ENCODE measurements around the gene DMAP1. TPM values are rescaled to one million over a fixed set of nuclear protein-coding genes. Genes with fewer than 3 reads are reported as not detected.
A peak's percentile ranks its signal among the peaks of the same experiment; 100 is the strongest.
"Not testable (repeated sequence)": the region's sequence is repeated elsewhere in the genome, so short reads cannot be mapped to it uniquely, and the experiment has no call there.

The DMAP1 gene, protein sequence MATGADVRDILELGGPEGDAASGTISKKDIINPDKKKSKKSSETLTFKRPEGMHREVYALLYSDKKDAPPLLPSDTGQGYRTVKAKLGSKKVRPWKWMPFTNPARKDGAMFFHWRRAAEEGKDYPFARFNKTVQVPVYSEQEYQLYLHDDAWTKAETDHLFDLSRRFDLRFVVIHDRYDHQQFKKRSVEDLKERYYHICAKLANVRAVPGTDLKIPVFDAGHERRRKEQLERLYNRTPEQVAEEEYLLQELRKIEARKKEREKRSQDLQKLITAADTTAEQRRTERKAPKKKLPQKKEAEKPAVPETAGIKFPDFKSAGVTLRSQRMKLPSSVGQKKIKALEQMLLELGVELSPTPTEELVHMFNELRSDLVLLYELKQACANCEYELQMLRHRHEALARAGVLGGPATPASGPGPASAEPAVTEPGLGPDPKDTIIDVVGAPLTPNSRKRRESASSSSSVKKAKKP
- 10 to 100 TPM; 40.8 to 52.0 (median 44.0) TPM for total RNA-seq
- long read RNA-seq, donor 1, full-length matches to known transcripts, result 50 of 76 reads
- long read RNA-seq, donor 1, partial matches to known transcripts, result 2 of 76 reads
- long read RNA-seq, donor 1, other reads (novel, unspliced or antisense), result 24 of 76 reads
- long read RNA-seq, donor 2, full-length matches to known transcripts, result 25 of 37 reads
- long read RNA-seq, donor 2, partial matches to known transcripts, result 3 of 37 reads
- long read RNA-seq, donor 2, other reads (novel, unspliced or antisense), result 9 of 37 reads

DNA sequence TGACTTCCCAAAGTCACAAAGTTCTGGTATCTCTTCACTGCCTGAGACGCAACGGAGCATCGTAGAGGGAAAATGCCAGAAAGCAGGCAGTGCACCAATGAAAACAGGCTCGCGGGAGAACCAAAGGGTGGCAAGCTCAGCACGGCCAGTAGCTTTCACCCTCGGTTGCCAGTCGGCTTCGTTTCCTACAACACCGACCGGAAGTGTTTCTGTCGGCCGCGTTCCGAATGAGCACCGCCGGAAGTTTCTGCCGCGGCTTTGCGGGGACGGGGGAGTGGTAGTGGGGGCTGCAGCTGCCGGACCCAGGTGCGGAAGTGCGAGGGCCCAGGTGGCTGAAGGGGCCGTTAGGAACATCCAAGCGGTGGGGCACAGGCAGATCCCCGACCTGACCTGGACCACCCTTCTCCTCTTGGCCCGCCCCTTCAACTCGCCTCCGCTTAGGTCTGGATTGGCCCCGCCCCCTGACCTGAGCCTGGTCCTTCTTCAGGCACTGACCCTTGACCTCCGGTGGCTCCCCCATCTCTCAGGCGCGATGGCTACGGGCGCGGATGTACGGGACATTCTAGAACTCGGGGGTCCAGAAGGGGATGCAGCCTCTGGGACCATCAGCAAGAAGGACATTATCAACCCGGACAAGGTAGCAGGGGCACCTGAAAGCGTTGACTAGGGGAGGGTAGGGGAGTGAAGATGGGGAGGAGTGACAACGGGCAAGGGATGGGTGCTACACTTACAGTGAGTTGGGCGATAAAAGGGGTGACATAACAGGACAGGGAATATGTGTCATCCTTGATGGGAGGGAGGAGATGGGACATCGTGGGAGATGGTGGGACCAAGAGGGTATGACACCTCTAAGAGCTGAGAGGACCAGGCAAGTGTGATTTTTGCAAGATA, at the start of gene DMAP1:
Gene DMAP1 (plus strand): TSS at position 250 of the 891 bp plus-strand sequence. CDS start 283 bp downstream, at position 533.
- intact Hi-C loops (cut with DNase I, micrococcal nuclease), result loop anchor here in 1 of 2 donors (10.0 kb wide), 1 partner anchor 81 kb away; no protein-coding TSS in a partner anchor
- Histone ChIP-seq H3K9me3 (no peaks in the 10 kb centered on the region), H3K4me3 (peak within 1 kb of the TSS; percentile 73), H3K36me3 (ENCODE audit: low read depth) (no peaks in the 10 kb centered on the region), H3K4me1 (ENCODE audit: low read depth) (peaks cover 12% of the 10 kb centered on the region)
- no peak for TF ChIP-seq CTCF (IDR thresholded peaks at IDR 0.05)
- ATAC-seq (peak; percentile 94), DNase-seq (peak; percentile 83 to 90 (median 89))

DNA sequence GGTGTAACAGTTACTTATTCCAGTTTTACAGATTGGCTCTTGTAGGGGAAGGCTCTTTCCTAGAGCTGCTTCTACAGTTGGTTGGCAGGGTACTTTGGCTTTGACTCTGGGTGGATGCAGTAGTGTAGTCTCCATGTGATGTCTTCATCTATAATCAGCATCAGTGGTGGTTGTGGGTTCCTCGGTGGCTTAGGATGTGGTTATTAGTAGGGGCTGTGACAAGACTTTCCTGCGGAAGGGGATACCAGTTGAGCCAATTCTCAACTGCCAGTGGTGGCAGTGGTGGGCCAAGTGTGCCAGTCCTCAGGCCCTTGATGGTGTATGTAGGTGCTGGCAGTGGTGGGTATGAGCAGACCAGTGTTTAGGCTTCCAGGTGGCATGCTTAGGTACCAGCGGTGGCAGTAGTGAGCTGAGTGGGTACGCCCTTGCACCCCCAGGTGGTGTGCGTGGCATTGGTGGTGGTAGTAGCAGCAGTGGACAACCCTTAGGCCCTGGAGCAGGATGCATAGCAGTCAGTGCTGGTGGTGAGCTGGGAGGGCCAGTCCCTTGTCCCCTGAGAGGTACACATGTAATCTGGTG, 44.7 kb upstream of the DMAP1 start:
- TF ChIP-seq CTCF (IDR thresholded peaks at IDR 0.05), result no peak
- Histone ChIP-seq H3K4me3 (no peak overlapping the region), H3K36me3 (ENCODE audit: low read depth) (no peaks in the 10 kb centered on the region), H3K9me3 (no peaks in the 10 kb centered on the region), H3K4me1 (ENCODE audit: low read depth) (no peaks in the 10 kb centered on the region)
- ATAC-seq (no peak), DNase-seq (no peak)
- intact Hi-C loops (cut with DNase I, micrococcal nuclease), result no loop called here

DNA sequence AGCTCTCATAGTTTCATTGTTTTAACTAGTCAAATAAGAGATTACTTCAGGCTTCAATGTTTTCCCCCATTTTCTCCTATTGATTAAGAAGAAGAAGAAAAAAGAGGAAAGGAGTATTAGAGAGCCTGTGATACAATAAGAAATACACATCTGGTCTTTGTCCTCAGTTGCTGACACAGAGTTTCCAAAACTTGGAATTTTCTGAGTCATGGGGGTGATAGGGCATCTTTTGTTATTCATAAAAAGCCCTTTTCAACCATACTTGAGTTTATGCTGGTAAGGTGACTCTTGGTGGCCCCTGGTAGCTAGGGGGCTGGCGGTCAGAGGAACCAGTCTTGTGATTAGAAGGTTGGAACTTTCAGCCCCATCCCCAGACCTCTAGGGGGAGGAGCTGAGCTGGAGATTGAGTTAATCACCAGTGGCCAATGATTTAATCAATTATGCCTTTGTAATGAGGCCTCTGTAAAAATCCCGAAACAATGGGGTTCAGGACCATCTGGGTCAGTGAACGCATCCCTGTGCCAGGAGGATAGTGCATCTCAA, 42.9 kb upstream of the DMAP1 start:
- peaks cover 2% of the 10 kb centered on the region for H3K9me3 ChIP-seq

GRCh38 chr1:44174630-44175029, 38.6 kb upstream of the DMAP1 start:
- Histone ChIP-seq H3K9me3 (peaks cover 6% of the 10 kb centered on the region), H3K4me3 (no peak overlapping the region), H3K4me1 (ENCODE audit: low read depth) (no peaks in the 10 kb centered on the region), H3K36me3 (ENCODE audit: low read depth) (no peaks in the 10 kb centered on the region)
- ATAC-seq (no peak), DNase-seq (no peak)
- no peak for TF ChIP-seq CTCF (IDR thresholded peaks at IDR 0.05)
- intact Hi-C loops (cut with DNase I, micrococcal nuclease), result no loop called here

More for the DNA sequence above, 42.9 kb upstream of the DMAP1 start:
- no peak for ATAC-seq
- Histone ChIP-seq H3K4me3 (no peak overlapping the region), H3K4me1 (ENCODE audit: low read depth) (no peaks in the 10 kb centered on the region), H3K36me3 (ENCODE audit: low read depth) (no peaks in the 10 kb centered on the region)
- TF ChIP-seq CTCF (IDR thresholded peaks at IDR 0.05), result no peak
- DNase-seq, result no peak
- intact Hi-C loops (cut with DNase I, micrococcal nuclease), result no loop called here

GRCh38 chr1:44200336-44200735, 12.9 kb upstream of the DMAP1 start:
- H3K9me3 ChIP-seq, result no peaks in the 10 kb centered on the region
- no peaks in the 10 kb centered on the region for H3K4me1 ChIP-seq (ENCODE audit: low read depth)
- no peaks in the 10 kb centered on the region for H3K36me3 ChIP-seq (ENCODE audit: low read depth)
- intact Hi-C loops (cut with DNase I, micrococcal nuclease), result no loop called here
- no peak overlapping the region for H3K4me3 ChIP-seq
- ATAC-seq (no peak), DNase-seq (no peak)
- TF ChIP-seq CTCF (IDR thresholded peaks at IDR 0.05), result no peak

DNA sequence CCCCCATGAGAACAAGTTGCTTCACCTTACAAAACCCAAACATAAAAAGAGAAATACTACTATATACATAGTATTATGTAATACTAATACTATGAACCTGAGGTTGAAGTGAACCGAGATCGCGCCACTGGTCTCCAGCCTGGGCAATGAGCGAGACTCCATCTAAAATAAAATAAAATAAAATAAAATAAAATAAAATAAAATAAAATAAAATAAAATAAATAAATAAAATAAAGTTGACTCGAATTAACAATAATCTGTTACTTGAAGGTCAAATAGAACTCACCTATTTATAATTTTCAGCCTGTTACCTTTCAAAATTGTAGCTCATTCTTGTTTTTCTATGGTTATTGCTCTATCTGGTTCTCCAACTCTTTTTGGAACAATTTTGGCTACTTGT, 6.7 kb upstream of the DMAP1 start:
- DNase-seq; intact Hi-C loops (cut with DNase I, micrococcal nuclease); H3K4me3 ChIP-seq; ATAC-seq; H3K36me3 ChIP-seq (ENCODE audit: low read depth); H3K9me3 ChIP-seq; H3K4me1 ChIP-seq (ENCODE audit: low read depth): not testable (repeated sequence)

Measured in mucosa of descending colon (tissue), 3 donors.